GM21526 (cell line): ENCODE results near the gene TERT.
"Not testable (repeated sequence)": the region's sequence is repeated elsewhere in the genome, so short reads cannot be mapped to it uniquely, and the experiment has no call there.

Experiments
- ATAC-seq: cut with Tn5 transposase; IDR thresholded peaks from one replicate; pipeline ENCODE4 v1.9.1; 2021; ENCODE audit warnings: moderate library complexity; ENCODE audit not compliant: unreplicated experiment, low FRiP score

TERT gene

DNA sequence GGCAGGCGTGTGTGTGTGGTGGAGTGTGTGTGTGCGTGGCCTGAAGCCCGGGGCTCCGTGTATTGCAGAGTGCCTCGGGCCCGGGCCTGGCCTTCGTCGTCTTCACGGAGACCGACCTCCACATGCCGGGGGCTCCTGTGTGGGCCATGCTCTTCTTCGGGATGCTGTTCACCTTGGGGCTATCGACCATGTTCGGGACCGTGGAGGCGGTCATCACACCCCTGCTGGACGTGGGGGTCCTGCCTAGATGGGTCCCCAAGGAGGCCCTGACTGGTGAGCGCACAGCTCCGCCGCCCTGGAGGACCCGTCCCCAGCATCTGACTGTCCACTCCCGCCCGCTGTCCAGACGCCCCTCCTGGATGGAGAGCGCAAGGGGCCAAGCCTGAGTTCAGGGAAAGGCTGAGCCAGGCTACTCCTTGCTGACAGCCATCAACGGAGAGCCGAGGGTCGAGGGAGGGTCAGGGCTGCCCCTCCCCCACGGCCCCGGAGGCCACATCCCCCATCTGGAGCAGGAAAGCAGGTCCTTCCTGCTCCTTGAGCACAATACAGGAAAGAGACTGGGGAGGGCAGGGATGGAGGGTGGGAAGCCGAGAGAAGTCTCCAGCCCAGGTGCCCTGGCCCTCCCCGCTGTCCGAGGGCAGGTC lies 51.3 kb downstream of the TERT start:
- no peak for ATAC-seq

DNA sequence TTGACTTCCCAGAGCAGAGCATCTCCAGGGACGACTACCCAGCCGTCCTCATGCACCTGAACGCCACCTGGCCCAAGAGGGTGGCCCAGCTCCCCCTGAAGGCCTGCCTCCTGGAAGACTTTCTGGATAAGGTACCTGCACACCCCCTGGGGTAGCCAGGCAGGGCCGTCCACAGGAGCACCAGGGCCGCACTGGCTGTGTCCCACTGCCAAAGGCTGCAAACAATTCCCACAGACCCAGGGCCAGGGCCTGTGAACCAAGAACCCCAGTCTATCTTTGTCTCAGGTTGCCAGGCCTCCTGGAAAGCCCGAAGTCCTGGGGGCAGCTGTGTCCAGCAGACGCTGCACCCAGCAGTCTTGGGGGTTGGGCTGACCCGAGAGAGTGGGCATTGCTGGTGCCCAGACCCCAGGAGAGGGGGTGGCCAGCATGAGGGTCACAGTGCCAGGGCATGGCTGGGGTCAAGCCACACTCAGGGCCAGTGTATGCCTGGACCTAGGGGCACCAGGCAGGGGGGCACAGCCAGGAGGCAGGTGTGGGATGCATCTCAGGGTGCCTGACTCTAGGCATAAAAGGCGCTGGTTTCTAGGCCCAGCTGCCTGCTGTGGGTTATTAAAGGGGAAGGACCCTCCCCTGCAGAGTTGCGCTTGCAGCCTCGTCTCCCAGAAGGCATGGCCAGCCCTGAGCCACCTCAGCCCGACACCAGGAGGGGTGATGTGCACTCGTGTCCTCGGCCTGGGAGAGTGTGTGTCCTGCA lies 52.0 kb downstream of the TERT start:
- no peak for ATAC-seq

- no peak for ATAC-seq
Observed at GRCh38 chr5:1241509-1242080, 53.3 kb downstream of the TERT start.

- ATAC-seq, result no peak
Observed at GRCh38 chr5:1240496-1241260, 54.2 kb downstream of the TERT start.

- no peak for ATAC-seq
Observed at GRCh38 chr5:1239505-1240251, 55.2 kb downstream of the TERT start.

- no peak for ATAC-seq
Observed at GRCh38 chr5:1235838-1236237, 59.0 kb downstream of the TERT start.

GRCh38 chr5:1235379-1235778 lies 59.5 kb downstream of the TERT start:
- ATAC-seq, result no peak

DNA sequence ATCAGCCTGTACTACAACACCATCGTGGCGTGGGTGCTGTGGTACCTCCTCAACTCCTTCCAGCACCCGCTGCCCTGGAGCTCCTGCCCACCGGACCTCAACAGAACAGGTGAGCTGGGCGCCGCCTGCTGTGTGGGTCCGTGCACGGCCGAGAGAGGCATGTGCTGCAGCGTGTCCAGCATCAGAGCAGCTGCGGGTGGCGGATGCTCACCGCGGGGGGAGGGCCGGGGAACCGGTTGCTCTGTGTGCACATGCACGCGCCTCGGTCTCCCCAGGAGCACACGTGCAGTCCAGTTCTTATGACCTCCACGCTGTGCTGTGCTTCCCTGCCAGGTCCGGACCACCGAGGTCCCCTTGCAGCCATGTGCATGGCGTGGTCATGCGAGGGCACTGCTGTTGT lies 62.1 kb downstream of the TERT start:
- no peak for ATAC-seq

DNA sequence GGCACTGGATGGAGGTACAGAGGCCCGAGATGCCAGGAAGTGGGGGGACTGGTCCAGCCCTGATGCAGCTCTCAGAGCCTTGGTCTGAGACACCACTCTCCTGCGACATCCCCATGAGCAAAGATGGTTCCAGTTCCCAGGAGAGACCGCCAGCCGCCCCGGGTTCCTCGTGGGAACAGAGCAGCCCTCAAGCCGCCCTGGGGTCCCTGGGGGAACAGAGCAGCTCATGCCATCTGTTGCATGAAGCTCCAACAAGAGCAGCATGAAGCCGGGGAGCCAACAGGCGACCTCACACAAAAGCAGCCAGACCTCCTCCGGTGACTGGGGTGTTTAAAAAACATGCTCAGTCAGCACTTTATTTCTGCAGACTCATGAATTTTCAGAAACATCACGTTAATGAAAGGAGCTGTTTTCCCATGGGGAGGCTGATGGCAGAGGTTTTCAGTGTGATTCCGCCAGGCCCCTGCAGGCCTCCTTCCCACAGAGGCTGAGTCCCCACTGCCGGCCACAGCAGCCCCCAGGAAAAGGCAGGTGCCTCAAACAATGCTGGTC lies 63.4 kb downstream of the TERT start:
- no peak for ATAC-seq

DNA sequence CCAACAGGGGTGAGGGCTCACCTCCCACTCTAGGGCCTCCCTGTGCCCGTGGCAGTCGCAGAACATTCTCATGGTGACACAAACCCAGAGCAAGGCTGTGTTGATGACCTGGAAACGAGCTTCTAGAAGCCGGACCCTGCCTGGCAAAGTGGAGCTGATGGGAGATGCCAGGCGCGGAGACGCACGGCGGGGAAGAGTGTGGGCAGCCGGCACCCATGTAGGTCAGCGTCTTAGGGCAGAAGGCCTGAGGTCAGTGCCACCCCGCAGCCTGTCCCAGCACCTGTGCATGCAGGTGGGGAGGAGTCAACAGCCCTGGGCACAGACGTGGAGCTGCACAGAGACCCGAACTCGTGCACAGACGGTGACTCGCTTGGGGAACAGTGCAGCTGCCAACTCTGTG lies 64.3 kb downstream of the TERT start:
- ATAC-seq, result no peak

GRCh38 chr5:1229822-1230221 lies 65.0 kb downstream of the TERT start:
- ATAC-seq, result no peak

DNA sequence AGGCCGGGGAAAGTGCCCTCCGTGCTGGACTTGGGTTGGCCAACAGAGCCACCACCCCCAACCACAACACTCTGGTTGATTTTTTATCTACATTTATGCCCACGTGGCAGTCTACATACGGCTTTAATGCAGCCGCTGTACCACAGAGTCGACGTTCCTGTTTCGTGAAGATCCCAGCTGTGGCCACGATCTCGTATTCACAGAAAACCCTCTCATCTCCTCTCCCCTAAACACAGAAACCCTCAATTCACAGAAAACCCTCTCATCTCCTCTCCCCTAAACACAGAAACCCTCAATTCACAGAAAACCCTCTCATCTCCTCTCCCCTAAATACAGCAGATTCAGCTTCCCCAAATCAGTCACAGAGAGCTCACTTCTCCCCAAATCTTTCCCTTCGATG lies 65.8 kb downstream of the TERT start:
- ATAC-seq, result not testable (repeated sequence)

- no peak for ATAC-seq
Observed at GRCh38 chr5:1228120-1228519, 66.7 kb downstream of the TERT start.

DNA sequence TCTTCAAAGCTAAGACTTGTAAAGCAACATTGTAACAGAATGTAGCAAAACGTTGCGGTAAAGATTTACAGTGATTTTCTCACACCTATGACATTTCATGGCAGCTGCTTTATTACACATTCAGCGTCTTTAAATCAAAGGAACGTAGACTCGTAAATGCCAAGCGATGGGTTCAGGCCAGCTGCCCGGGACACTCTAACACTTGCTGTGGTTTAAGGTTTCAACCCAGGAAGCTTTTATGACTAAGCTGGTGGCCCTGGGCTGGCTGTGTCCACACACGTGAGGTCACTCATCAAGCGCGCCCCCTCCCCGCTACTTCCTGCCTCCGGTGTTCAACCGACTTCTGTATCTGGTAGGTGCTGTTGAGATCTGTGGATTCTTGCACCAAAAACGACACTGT lies 67.2 kb downstream of the TERT start:
- ATAC-seq, result no peak

DNA sequence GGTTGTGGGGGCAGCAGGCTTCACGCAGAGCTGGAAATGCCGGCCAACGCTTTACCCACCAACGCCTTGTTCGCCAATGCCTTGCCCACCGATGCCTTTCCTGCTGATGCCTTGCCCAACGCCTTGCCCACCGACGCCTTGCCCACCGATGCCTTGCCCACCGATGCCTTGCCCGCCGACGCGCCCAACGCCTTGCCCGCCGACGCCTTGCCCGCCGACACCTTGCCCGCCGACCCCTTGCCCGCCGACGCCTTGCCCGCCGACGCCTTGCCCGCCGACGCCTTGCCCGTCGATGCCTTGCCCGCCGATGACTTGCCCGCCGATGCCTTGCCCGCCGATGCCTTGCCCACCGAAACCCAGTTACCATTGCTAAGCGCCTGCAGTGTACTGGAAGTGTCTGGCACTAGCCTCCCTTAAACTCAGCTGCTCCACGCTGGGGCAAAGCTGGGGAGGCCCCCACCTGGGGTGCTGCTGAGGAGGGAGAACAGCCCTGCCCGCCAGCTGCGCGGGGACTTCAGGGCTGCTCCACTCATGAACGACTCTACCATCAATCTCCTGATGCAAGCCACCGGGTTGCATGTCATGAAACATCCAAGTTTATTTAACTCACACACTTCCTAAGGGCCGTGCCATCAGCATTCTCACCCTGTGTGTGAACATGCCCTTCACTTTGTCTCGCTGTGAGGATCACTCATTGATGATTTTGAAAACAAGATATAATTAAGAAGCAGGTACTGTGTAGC lies 67.9 kb downstream of the TERT start:
- ATAC-seq, result no peak

DNA sequence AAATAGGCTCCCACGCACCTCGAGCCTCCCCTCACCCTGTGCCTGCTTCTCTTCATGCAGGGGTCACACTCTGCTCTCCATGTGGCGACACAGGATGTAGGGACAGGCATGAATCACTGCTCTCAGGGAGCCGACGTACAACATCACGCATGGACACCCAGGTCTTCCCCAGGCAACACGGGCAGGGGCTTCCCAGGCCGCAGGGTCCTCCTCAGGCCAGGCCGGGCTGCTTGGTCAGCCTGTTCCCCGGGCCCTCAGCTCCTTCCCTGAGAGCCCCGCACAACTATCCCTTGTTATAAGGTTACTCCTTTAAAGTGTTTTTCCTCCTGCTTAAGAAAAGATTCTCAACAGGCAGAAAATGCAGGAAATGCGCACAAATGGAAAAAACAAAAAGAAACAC lies 68.6 kb downstream of the TERT start:
- no peak for ATAC-seq

- ATAC-seq, result no peak
Observed at GRCh38 chr5:1225081-1225480, 69.8 kb downstream of the TERT start, which contains the start of gene SLC6A18. Gene SLC6A18, plus strand, starts transcription at chr5:1225381. Its CDS starts 97 bp downstream, at chr5:1225478.

GRCh38 chr5:1224631-1225030 lies 70.2 kb downstream of the TERT start:
- ATAC-seq, result no peak

- ATAC-seq, result no peak
Observed at GRCh38 chr5:1223278-1223670, 71.6 kb downstream of the TERT start.
